ENCODE measurements around the gene CYP2S1.
"Not testable (repeated sequence)": the region's sequence is repeated elsewhere in the genome, so short reads cannot be mapped to it uniquely, and the experiment has no call there.

The CYP2S1 gene

DNA sequence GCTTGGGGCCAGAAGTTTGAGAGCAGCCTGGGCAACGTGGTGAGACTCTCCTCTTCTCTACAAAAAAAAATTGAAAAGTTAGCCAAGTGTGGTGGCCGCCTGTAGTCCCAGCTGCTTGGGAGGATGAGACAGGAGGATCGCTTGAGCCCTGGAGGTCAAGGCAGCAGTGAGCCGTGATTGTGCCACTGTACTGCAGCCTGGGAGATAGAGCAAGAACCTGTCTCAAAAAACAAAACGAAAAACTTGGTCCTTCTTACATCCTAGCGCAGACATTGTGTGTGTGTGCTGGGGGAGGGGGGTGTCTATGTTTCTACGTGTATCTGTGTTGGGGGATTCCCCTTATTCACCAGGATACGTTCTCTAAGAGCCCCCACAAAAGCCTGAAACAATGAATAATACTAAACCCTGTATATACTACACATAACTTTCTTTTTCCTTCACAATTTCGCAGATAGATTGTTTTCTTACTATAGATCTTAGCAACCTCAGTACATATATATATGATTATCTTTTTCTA is 33.9 kb downstream of the CYP2S1 start:
- no peak for DNase-seq

DNA sequence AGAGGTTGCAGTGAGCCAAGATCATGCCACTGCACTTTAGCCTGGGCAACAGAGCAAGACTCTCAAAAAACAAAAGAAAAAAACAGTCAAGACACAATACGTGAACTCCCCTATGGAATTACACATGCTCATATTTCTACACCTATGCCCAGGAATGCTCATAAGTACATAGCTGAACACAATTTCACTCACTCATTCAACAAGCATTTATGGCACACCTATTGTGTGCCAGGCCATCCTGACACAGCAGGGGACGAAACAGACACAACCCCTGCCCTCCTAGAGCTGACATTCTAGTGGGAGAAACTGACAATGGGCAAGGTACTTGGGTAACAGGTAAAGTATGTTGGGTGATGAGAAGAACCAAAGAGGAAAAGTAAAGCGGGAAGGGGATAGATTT is 35.5 kb downstream of the CYP2S1 start:
- no peak for DNase-seq

GRCh38 chr19:41229338-41229737 is 36.3 kb downstream of the CYP2S1 start:
- not testable (repeated sequence) for DNase-seq

DNA sequence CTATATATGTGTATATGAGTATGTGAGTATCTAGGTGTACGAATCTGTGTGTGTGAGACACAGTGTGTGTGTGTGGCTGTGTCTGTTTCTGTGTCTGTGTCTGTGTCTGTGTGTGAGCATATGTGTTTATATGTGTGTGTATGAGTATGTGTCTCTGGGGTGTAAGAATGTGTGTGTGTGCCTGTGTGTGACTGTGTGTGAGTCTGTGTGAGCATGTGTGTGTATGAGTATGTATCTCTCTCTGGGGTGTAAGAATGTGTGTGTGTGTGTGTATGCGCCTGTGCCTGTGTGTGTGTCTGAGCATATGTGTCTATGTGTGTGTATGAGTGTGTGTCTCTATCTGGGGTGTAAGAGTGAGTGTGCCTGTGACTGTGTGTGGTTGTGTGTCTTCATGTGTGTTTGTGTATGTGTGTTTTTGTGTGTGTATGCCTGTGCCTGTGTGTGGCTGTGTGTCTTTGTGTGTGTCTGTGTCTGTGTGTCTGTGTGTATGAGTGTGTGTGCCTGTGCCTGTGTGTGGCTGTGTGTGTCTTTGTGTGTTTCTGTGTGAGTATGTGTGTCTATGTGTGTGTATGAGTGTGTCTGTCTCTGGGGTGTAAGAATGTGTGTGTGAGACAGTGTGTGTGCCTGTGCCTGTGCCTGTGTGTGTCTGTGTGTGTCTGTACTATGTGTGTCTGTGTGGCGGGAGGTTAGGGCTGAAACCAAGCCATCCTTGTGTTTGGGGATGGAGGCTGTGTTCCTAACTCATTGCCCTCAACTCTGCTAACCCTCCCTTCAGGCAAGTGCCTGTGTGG is 37.2 kb downstream of the CYP2S1 start:
- DNase-seq: peak; percentile 41

- no peak for DNase-seq
Observed at GRCh38 chr19:41232686-41233085, 39.7 kb downstream of the CYP2S1 start.

DNA sequence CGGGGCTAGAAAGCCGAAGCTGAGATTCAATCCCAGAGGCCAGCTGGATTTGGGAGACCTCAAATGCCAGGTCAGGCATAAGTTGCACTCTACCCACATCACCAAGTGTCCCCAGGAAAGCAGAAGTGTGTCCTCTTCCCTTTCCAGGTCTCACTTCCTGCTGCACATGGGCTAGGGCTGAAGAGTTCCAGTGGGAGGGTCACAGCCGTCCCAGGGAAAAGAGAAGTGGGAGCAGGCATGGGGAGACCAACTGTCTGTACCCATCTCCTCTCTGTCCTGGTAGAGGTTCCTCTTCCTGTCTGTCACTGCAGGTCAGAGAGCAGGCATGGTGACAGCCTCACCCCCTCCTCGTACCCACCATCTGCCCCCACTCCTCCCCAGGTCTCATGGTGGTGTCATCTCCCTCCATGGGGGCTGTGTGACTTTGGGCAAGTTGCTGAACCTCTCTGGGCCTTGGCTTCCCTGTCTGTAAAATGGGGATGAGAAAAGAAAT is 40.8 kb downstream of the CYP2S1 start:
- DNase-seq: no peak

DNA sequence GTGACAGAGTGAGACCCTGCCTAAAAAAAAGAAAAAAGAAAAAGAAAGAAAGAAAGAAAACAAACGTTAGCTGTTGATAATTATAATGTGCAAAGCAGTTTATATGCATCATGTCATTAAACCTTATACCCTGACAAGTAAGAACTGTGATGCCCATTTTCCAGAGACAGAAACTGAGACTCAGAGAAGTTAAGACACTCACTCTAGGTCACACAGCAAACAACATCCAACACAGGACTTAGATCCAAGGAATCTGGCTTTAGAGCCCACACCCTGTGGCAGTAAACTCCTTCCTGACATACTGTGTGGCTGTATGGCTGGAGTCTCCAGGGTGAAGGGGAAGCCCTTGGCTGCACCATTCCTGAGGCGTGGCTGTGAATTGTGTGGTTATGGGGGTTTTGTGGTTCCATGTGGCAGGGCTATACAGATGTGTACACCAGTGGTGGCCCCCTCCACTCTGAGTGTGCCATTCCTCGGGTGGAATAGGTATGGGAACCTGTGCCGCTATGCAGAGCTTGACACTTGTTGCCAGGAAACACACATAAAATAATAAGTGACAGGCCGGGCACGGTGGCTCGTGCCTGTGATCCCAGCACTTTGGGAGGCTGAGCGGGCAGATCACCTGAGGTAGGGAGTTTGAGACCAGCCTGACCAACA is 41.6 kb downstream of the CYP2S1 start:
- DNase-seq: no peak

DNA sequence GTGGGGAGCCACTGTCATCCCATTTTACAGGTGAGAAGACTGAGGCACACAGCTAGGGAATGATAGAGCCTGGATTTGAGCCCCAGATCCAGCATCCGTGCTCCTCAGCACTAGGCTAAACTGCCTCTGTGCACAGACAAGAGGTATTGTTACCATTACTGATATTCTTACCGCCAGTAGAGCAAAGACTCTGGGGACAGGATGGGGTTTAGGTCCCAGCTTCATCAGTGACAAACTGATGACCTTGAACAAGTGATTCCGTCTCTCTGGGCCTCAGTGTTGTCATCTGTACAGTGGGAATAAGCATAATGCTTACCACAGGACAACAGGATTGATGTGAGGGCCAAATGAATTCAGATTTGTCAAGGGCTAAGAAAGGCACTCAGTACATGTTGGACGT is 42.5 kb downstream of the CYP2S1 start:
- no peak for DNase-seq

DNA sequence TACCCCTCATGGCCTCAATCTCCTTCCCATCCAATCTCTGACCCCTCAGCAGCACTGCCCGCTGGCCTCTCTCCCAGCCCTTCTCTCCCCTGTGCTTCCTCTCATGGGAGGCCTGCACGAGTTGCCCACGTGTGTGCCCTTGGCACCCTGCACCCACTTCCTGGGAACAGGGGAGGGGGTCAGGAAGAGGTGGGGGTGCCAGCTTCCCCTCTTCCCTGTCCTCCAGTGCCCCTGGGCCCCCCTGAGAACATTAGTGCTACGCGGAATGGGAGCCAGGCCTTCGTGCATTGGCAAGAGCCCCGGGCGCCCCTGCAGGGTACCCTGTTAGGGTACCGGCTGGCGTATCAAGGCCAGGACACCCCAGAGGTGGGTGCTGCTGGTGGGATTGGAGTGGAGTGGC is 45.2 kb downstream of the CYP2S1 start:
- peak; percentile 36 for DNase-seq

DNA sequence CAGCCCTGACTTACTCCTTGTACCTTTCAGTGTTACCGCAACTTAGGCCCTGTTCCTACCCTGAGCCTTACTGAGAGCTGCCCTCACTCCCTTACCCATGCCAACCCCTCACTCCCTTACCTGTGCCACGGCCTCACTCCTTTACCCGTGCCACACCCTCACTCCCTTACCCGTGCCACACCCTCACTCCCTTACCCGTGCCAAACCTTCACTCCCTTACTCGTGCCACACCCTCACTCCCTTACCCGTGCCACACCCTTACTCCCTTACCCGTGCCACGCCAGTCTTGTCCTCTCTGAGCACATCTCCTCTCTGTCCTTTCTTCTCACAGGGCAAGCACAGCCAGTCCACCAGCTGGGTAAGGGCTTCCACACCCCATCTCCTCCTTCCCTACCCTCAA is 46.3 kb downstream of the CYP2S1 start:
- no peak for DNase-seq

DNA sequence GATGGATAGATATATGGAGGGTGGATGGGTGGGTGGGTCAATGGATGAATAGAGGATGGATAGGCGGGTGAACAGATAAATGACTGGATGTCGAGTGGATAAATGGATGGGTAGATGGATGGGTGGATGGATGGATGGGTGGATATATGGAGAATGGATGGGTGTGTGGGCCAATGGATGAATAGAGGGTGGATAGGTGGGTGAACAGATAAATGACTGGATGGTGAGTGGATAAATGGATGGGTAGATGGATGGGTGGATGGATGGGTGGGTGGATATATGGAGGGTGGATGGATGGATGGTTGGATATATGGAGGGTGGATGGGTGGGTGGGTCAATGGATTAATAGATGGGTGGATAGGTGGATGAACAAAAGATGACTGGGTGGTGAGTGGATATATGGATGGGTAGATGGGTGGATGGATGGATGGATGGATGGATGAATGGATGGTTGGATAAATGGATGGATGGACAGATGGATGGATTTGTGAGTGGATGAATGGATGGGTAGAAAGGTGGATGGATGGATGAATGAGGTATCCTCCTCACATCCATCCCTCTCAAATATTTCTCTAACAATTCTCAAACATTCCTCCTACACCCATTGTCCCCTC is 47.0 kb downstream of the CYP2S1 start:
- no peak for DNase-seq

DNA sequence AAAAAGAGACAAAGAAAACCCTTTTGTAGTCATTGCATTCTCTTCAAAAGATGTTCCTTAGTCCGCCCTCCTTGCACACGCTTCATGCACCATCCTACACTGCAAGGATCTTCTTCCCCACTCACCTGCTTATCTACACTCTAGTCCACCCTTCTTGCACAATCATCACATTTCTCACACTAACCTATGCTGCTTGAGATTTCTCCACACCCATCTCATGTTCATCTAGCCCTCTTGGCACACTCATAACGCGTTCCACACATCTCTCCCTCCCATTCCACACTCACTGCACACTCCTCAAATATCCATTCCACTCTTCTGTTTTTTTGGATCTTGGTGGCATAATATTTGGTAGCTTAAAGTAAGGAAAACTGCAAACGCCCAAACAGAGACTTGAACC is 48.8 kb downstream of the CYP2S1 start:
- DNase-seq: no peak

DNA sequence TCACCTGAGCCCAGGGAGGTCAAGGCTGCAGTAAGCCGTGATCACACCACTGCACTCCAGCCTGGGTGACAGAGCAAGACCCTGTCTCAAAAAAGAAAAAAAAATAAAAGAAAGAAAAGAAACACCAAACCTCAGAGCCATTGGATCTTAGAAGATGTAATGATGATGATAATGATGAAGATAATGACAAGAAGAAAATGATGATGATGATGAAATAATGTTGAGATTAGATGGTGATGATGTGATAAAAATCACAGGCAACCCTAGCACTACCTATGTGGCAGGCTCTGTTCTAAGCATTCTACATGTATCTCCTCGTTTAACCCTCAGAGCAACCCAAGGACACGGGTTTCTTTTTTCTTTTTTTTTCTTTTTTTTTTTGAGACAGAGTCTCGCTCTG is 51.1 kb downstream of the CYP2S1 start:
- no peak for DNase-seq

DNA sequence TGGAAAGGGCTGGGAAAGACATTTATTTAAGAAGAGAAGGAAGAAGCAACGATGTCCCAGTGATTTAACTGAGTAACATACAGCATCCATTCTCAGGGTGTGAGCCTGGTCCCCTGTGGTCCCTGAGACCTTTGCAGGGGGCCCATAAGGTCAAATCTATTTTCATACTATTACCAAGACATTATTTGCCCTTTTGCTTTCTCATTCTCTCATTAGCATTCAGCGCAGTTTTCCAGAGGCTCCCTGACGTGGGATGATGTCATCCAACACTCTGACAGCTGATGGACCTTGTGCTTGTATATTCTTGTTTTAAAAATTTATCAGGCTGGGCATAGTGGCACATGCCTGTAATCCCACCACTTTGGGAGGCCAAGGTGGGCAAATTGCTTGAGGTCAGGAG is 52.8 kb downstream of the CYP2S1 start:
- no peak for DNase-seq

DNA sequence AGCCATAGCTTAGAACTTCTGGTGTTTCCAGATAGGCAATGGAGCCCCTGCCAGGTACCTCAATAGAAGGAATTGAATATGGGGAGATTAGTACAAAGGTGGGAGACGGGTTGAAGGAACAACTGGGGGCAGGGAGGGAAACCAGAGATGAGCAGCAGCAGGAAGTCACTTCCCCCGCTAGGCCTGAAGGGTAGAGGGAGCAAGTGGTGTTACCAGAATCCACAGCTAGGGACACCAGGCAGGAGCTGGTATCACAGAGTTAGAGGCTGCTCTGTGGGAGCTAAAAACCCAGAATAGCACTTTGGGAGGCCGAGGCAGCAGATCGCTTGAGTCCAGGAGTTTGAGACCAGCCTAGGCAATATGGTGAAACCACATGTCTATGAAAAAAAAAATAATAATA is 55.9 kb downstream of the CYP2S1 start:
- peak; percentile 52 for DNase-seq

- peak; percentile 52 for DNase-seq
Observed at GRCh38 chr19:41249707-41250423, 56.8 kb downstream of the CYP2S1 start.

GRCh38 chr19:41253660-41254059 is 60.6 kb downstream of the CYP2S1 start:
- DNase-seq: no peak

DNA sequence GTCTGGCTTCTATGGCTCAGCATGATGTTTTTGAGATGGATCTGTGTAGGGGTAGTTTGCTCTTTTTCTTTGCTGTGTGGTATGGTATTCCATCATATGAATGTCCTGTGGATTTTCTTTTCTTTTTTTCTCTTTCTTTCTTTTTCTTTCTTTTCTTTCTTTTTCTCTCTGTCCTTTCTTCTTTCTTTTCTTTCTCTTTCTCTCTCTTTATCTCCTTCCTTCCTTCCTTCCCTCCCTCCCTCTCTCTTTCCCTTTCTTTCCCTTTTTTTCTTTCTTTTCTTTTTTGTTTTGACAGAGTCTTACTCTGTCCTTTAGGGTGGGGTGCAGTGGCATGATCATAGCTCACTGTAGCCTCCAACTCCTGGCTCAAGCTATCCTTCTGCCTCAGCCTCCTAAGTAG is 62.2 kb downstream of the CYP2S1 start:
- no peak for DNase-seq

All from islet precursor cell (in vitro differentiated cells).